Left lobe of liver (tissue), 2 donors: ENCODE measurements around the gene FCN2. TPM values are rescaled to one million over a fixed set of nuclear protein-coding genes. Genes with fewer than 3 reads are reported as not detected.

Experiments used
- ATAC-seq: fragments of 200-7000 bp; cut with Tn5 transposase; one replicate; pipeline ENCODE4 v1.9.1; 2020; ENCODE audit warnings: mild to moderate bottlenecking, moderate library complexity
- DNase-seq: peaks from one replicate; pipeline ENCODE4 v3.0.0-alpha.2; 2020; ENCODE audit warnings: low spot score
- total RNA-seq: library from RNA; stranded (reverse); gene quantifications from one replicate; pipeline ENCODE4 v1.2.1, GENCODE V29; 2021
- donor health status: DM: no; HTN: no; CAD: no; lungs with moderate emphysema.
- donor health status: DM: no; HTN: yes; CAD: no.

The FCN2 gene
- total RNA-seq, 1 donor from 2014 or later, result 95.7 TPM

- ATAC-seq (no peak), DNase-seq (peak; percentile 32)
Observed at GRCh38 chr9:134908524-134909309, 28.1 kb downstream of the FCN2 start.

- no peak for ATAC-seq
- DNase-seq, result peak; percentile 37
Observed at GRCh38 chr9:134909511-134910481, 29.2 kb downstream of the FCN2 start.

- ATAC-seq (no peak), DNase-seq (peak; percentile 41)
Observed at GRCh38 chr9:134912126-134912840, 31.7 kb downstream of the FCN2 start.

- DNase-seq (peak; percentile 40), ATAC-seq (no peak)
Observed at GRCh38 chr9:134913041-134913712, 32.6 kb downstream of the FCN2 start.

- ATAC-seq (no peak), DNase-seq (peak; percentile 35)
Observed at GRCh38 chr9:134913713-134914500, 33.3 kb downstream of the FCN2 start.

GRCh38 chr9:134914501-134914834 lies 33.9 kb downstream of the FCN2 start:
- ATAC-seq (no peak), DNase-seq (peak; percentile 18)

GRCh38 chr9:134915046-134915985 lies 34.7 kb downstream of the FCN2 start:
- ATAC-seq, result no peak
- peak; percentile 36 for DNase-seq

- peak; percentile 42 for DNase-seq
Observed at GRCh38 chr9:134916161-134916665, 35.6 kb downstream of the FCN2 start.

GRCh38 chr9:134917431-134918373 lies 37.1 kb downstream of the FCN2 start, which contains the start of gene FCN1:
Gene FCN1, minus strand, starts transcription at chr9:134917912. Its CDS starts 41 bp downstream, at chr9:134917871.
- peak; percentile 19 for ATAC-seq
- DNase-seq, result peak; percentile 46

More at GRCh38 chr9:134916161-134916665, 35.6 kb downstream of the FCN2 start:
- ATAC-seq, result no peak

- DNase-seq (peak; percentile 40), ATAC-seq (no peak)
Observed at GRCh38 chr9:134918646-134919045, 38.0 kb downstream of the FCN2 start.

- DNase-seq, result peak; percentile 24
- no peak for ATAC-seq
Observed at GRCh38 chr9:134919303-134919702, 38.7 kb downstream of the FCN2 start.

GRCh38 chr9:134922066-134922931 lies 41.7 kb downstream of the FCN2 start:
- DNase-seq, result peak; percentile 55
- peak; percentile 63 for ATAC-seq

- DNase-seq, result peak; percentile 40
- ATAC-seq, result peak; percentile 41
Observed at GRCh38 chr9:134922932-134923240, 42.3 kb downstream of the FCN2 start.

- ATAC-seq (no peak), DNase-seq (no peak)
Observed at GRCh38 chr9:134923466-134923865, 42.9 kb downstream of the FCN2 start.

- DNase-seq, result no peak
- no peak for ATAC-seq
Observed at GRCh38 chr9:134925011-134925511, 44.5 kb downstream of the FCN2 start.
